Smooth muscle cell (in vitro differentiated cells): ENCODE results near the gene EPHA3. TPM values are rescaled to one million over a fixed set of nuclear protein-coding genes. Genes with fewer than 3 reads are reported as not detected.

ENCODE experiments used
- DNase-seq: peaks from one replicate; lab custom pipeline; 2025; ENCODE audit not compliant: unreplicated experiment; lab: John Stamatoyannopoulos, UW
- H2AFZ ChIP-seq: fragments of 200-600 bp; sonication (generic); 2 replicates; pipeline ENCODE4 v1.6.0; 2016; ENCODE audit warnings: antibody characterized with exemption, low read depth, mild to moderate bottlenecking
- H3F3A ChIP-seq: fragments of 200-600 bp; sonication (generic); 2 replicates; pipeline ENCODE4 v1.6.0; 2017; ENCODE audit warnings: antibody characterized with exemption, low read depth
- H3K27ac ChIP-seq: fragments of 200-600 bp; sonication (generic); 2 replicates; pipeline ENCODE4 v1.5.1; 2016; ENCODE audit warnings: low read depth, mild to moderate bottlenecking
- H3K27me3 ChIP-seq: fragments of 200-600 bp; sonication (generic); 2 replicates; pipeline ENCODE4 v1.6.1; 2016; ENCODE audit warnings: low read depth, mild to moderate bottlenecking
- H3K36me3 ChIP-seq: fragments of 200-600 bp; sonication (generic); 2 replicates; pipeline ENCODE4 v1.5.1; 2016; ENCODE audit warnings: low read depth
- H3K4me1 ChIP-seq: fragments of 200-600 bp; sonication (generic); 2 replicates; pipeline ENCODE4 v1.5.1; 2016; ENCODE audit warnings: low read depth
- H3K4me2 ChIP-seq: fragments of 200-600 bp; sonication (generic); 2 replicates; pipeline ENCODE4 v1.6.0; 2016; ENCODE audit warnings: mild to moderate bottlenecking
- H3K4me3 ChIP-seq: fragments of 200-600 bp; sonication (generic); 2 replicates; pipeline ENCODE4 v1.5.1; 2016; ENCODE audit warnings: mild to moderate bottlenecking
- H3K79me2 ChIP-seq: fragments of 200-600 bp; sonication (generic); 2 replicates; pipeline ENCODE4 v1.6.0; 2016; ENCODE audit warnings: low read depth, mild to moderate bottlenecking
- H3K9ac ChIP-seq: fragments of 200-600 bp; sonication (generic); 2 replicates; pipeline ENCODE4 v1.6.0; 2016; ENCODE audit warnings: low read depth
- H3K9me3 ChIP-seq: fragments of 200-600 bp; sonication (generic); replicated peaks from 2 replicates; pipeline ENCODE4 v1.5.1; 2016; ENCODE audit warnings: low read depth
- H4K20me1 ChIP-seq: fragments of 200-600 bp; sonication (generic); 2 replicates; pipeline ENCODE4 v1.6.0; 2016; ENCODE audit warnings: low read depth
- CTCF ChIP-seq: fragments of 200-600 bp; sonication (generic); IDR thresholded peaks from 2 replicates; pipeline ENCODE4 v1.5.1; 2017; ENCODE audit warnings: borderline replicate concordance, mild to moderate bottlenecking, antibody characterized with exemption; ENCODE audit not compliant: insufficient read depth, poor library complexity, severe bottlenecking
- WGBS: methylation state at CpG from one replicate; pipeline ENCODE4 v1.1.7; 2016; ENCODE audit warnings: low lambda C conversion rate; 5-methylcytosine and 5-hydroxymethylcytosine counted together
- polyA plus RNA-seq: library from polyadenylated mRNA; unstranded; fragments of >200 nt; fragmentation: Nextera tagmentation; extraction: Ambion mirVana; gene quantifications from 2 replicates; pipeline ENCODE4 v1.2.1, GENCODE V29; 2016
- total RNA-seq: library from RNA; depleted of rRNA; stranded (reverse); fragments of >200 nt; gene quantifications from 2 replicates; pipeline ENCODE4 v1.2.3, GENCODE V29; 2014

The EPHA3 gene
- total and polyA plus RNA-seq, 2 experiments from 2014 or later: 0.62 to 1.7 TPM

- no peak overlapping the region for H3K4me3 ChIP-seq
- TF ChIP-seq CTCF: no peak
- H3K36me3 ChIP-seq: no peaks in the 10 kb centered on the region
- H3K79me2 ChIP-seq: no peaks in the 10 kb centered on the region
- no peak overlapping the region for H3K4me2 ChIP-seq
- no peak overlapping the region for H3K9ac ChIP-seq
- no peaks in the 10 kb centered on the region for H4K20me1 ChIP-seq
- no peaks in the 10 kb centered on the region for H3K27me3 ChIP-seq
- H2AFZ ChIP-seq: no peak overlapping the region
- WGBS: 73% methylated on average over 3 of the region's 3 CpGs
- no peak overlapping the region for H3K27ac ChIP-seq
- H3K4me1 ChIP-seq: no peaks in the 10 kb centered on the region
- H3K9me3 ChIP-seq: no peaks in the 10 kb centered on the region
- H3F3A ChIP-seq: no peaks in the 10 kb centered on the region
- no peak for DNase-seq
Observed at GRCh38 chr3:89419647-89420241, 312.3 kb downstream of the EPHA3 start.

GRCh38 chr3:89426060-89426459, 318.6 kb downstream of the EPHA3 start:
- H4K20me1 ChIP-seq: no peaks in the 10 kb centered on the region
- WGBS: 96% methylated on average over 5 of the region's 5 CpGs
- TF ChIP-seq CTCF: no peak
- H3K27me3 ChIP-seq: no peaks in the 10 kb centered on the region
- no peak overlapping the region for H3K4me3 ChIP-seq
- H3K27ac ChIP-seq: no peak overlapping the region
- no peak for DNase-seq
- H3F3A ChIP-seq: no peaks in the 10 kb centered on the region
- no peaks in the 10 kb centered on the region for H3K9me3 ChIP-seq
- no peaks in the 10 kb centered on the region for H3K4me1 ChIP-seq
- no peak overlapping the region for H3K9ac ChIP-seq
- H3K36me3 ChIP-seq: no peaks in the 10 kb centered on the region
- H3K4me2 ChIP-seq: no peak overlapping the region
- no peaks in the 10 kb centered on the region for H3K79me2 ChIP-seq
- no peak overlapping the region for H2AFZ ChIP-seq

- H3K27ac ChIP-seq: no peak overlapping the region
- H3K4me2 ChIP-seq: no peak overlapping the region
- H3K4me3 ChIP-seq: no peak overlapping the region
- no peaks in the 10 kb centered on the region for H3K79me2 ChIP-seq
- H3K27me3 ChIP-seq: no peaks in the 10 kb centered on the region
- peak overlapping the region; percentile 63 for H2AFZ ChIP-seq
- H3K4me1 ChIP-seq: no peaks in the 10 kb centered on the region
- no peaks in the 10 kb centered on the region for H4K20me1 ChIP-seq
- no peaks in the 10 kb centered on the region for H3K9me3 ChIP-seq
- DNase-seq: no peak
- 89% methylated on average over 7 of the region's 7 CpGs for WGBS
- H3K36me3 ChIP-seq: no peaks in the 10 kb centered on the region
- no peak overlapping the region for H3K9ac ChIP-seq
- H3F3A ChIP-seq: no peaks in the 10 kb centered on the region
- no peak for TF ChIP-seq CTCF
Observed at GRCh38 chr3:89434621-89435380, 327.4 kb downstream of the EPHA3 start.

- Histone ChIP-seq H3K27me3 (no peaks in the 10 kb centered on the region), H3F3A (no peaks in the 10 kb centered on the region), H2AFZ (no peak overlapping the region), H3K4me1 (no peaks in the 10 kb centered on the region), H3K79me2 (no peaks in the 10 kb centered on the region), H3K9me3 (no peaks in the 10 kb centered on the region), H3K27ac (no peak overlapping the region), H3K9ac (no peak overlapping the region), H3K4me3 (no peak overlapping the region), H3K4me2 (no peak overlapping the region), H4K20me1 (no peaks in the 10 kb centered on the region), H3K36me3 (no peaks in the 10 kb centered on the region)
- WGBS: 87% methylated on average over 3 of the region's 3 CpGs
- no peak for DNase-seq
- TF ChIP-seq CTCF: no peak
Observed at GRCh38 chr3:89436846-89437245, 329.4 kb downstream of the EPHA3 start.
